Measurements from ENCODE around the gene KIF12. TPM values are rescaled to one million over a fixed set of nuclear protein-coding genes. Genes with fewer than 3 reads are reported as not detected.

Gene KIF12
- total and polyA plus RNA-seq, 12 donors: 0.10 to 0.56 (median 0.30) TPM; not detected in 6

DNA sequence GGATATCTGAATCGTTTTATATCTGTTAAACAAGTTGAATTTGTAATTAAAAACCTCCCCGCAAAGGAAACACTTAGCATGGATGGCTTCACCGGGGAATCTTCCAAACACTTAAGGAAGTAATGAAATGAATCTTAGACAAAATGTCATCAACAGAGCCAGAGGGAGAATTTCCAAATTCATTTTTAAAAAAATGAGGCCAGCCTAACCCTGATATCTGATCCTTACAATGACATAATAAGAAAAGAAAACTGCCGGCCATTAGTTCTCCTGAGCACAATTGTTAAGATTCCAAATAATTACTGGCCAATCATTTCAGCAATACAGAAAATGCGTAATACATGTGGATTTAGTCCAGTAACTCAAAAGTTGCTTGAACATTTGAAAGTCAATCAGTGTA, 6.1 kb upstream of the KIF12 start:
- Histone ChIP-seq H3K27me3 (no peaks in the 10 kb centered on the region), H3K9me3 (replicated peaks in 1 of 3) (no peaks in the 10 kb centered on the region), H3K4me1 (replicated peaks in 1 of 2) (no peaks in the 10 kb centered on the region), H3K4me3 (no peak overlapping the region), H3K36me3 (replicated peaks in 1 of 2) (no peaks in the 10 kb centered on the region), H3K27ac (no peak overlapping the region)
- intact Hi-C loops (cut with DNase I): loop anchor here (5.0 kb wide), 1 partner anchor 182 kb away; no protein-coding TSS in a partner anchor
- no peak for DNase-seq
- 52 to 72% (median 66%) methylated on average over 5 of the region's 5 CpGs for WGBS, 4 donors
- no peak for TF ChIP-seq POLR2A (IDR thresholded peaks at IDR 0.05)
- TF ChIP-seq, protein P1, sequence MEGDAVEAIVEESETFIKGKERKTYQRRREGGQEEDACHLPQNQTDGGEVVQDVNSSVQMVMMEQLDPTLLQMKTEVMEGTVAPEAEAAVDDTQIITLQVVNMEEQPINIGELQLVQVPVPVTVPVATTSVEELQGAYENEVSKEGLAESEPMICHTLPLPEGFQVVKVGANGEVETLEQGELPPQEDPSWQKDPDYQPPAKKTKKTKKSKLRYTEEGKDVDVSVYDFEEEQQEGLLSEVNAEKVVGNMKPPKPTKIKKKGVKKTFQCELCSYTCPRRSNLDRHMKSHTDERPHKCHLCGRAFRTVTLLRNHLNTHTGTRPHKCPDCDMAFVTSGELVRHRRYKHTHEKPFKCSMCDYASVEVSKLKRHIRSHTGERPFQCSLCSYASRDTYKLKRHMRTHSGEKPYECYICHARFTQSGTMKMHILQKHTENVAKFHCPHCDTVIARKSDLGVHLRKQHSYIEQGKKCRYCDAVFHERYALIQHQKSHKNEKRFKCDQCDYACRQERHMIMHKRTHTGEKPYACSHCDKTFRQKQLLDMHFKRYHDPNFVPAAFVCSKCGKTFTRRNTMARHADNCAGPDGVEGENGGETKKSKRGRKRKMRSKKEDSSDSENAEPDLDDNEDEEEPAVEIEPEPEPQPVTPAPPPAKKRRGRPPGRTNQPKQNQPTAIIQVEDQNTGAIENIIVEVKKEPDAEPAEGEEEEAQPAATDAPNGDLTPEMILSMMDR (IDR thresholded peaks at IDR 0.05): no peak

GRCh38 chr9:114102484-114102883, 3.4 kb upstream of the KIF12 start:
- TF ChIP-seq, protein P1 (IDR thresholded peaks at IDR 0.05): no peak
- no peak for TF ChIP-seq POLR2A (IDR thresholded peaks at IDR 0.05)
- intact Hi-C loops (cut with DNase I): no loop called here
- Histone ChIP-seq H3K4me1 (replicated peaks in 1 of 2) (peaks cover 0 to 8% of the 10 kb centered on the region in 2 donors), H3K36me3 (replicated peaks in 1 of 2) (no peaks in the 10 kb centered on the region), H3K4me3 (no peak overlapping the region), H3K27ac (no peak overlapping the region), H3K27me3 (peaks cover 9% of the 10 kb centered on the region), H3K9me3 (replicated peaks in 1 of 3) (no peaks in the 10 kb centered on the region)
- DNase-seq: no peak

DNA sequence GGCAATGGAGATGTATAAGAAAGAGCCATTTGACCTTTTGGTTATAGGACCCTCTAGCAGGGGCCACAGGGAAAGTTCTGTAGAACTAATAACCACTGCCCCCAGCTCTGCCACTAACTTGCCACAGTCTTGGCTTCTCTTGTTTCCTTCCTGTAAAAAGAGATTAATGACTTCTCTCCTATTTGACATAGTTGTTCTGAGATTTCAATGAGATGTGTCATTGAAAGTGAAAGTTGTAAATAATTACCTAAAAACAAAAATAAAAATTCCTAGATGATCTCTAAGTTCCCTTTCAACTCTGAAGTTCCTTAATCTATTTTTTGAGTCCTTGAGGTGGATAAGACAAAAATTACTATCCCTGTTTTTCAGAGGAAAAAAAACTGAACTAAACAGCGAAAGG, 1.4 kb upstream of the KIF12 start:
- no peak for DNase-seq
- 50 to 63% (median 54%) methylated on average over 1 of the region's 1 CpG for WGBS, 4 donors
- no peak for TF ChIP-seq POLR2A (IDR thresholded peaks at IDR 0.05)
- TF ChIP-seq, protein P1 (IDR thresholded peaks at IDR 0.05): no peak
- intact Hi-C loops (cut with DNase I): no loop called here
- H3K27me3 ChIP-seq: peaks cover 10% of the 10 kb centered on the region
- H3K4me1 ChIP-seq (replicated peaks in 1 of 2): peaks cover 0 to 8% of the 10 kb centered on the region in 2 donors
- H3K9me3 ChIP-seq (replicated peaks in 1 of 3): no peaks in the 10 kb centered on the region
- no peak overlapping the region for H3K27ac ChIP-seq
- no peaks in the 10 kb centered on the region for H3K36me3 ChIP-seq (replicated peaks in 1 of 2)
- H3K4me3 ChIP-seq: no peak overlapping the region

- Histone ChIP-seq H3K4me3 (no peak overlapping the region), H3K9me3 (replicated peaks in 1 of 3) (no peaks in the 10 kb centered on the region), H3K4me1 (replicated peaks in 1 of 2) (peaks cover 0 to 8% of the 10 kb centered on the region in 2 donors), H3K27ac (no peak overlapping the region), H3K27me3 (peaks cover 10% of the 10 kb centered on the region), H3K36me3 (replicated peaks in 1 of 2) (no peaks in the 10 kb centered on the region)
- TF ChIP-seq, protein P1 (IDR thresholded peaks at IDR 0.05): no peak
- no peak for TF ChIP-seq POLR2A (IDR thresholded peaks at IDR 0.05)
- intact Hi-C loops (cut with DNase I): no loop called here
- WGBS, 4 donors: 68 to 90% (median 76%) methylated on average over 1 to 2 of the region's 2 CpGs
- no peak for DNase-seq
Observed at GRCh38 chr9:114099669-114100270, 678 bp upstream of the KIF12 start.
